ENCODE measurements around the gene ROGDI. TPM values are rescaled to one million over a fixed set of nuclear protein-coding genes. Genes with fewer than 3 reads are reported as not detected.
A peak's percentile ranks its signal among the peaks of the same experiment; 100 is the strongest.

Gene ROGDI
- total and polyA plus RNA-seq, 10 of the 15 experiments (the other 5 are each of a cell fraction or from before 2014, with no cell fraction given) = 0.40 to 23.5 (median 12.3) TPM

- peak; percentile 85 for TF ChIP-seq RELB (IDR thresholded peaks at IDR 0.05; ENCODE audit: low read depth)
- peak; percentile 48; the same call in 1 of the 2 replicates for TF ChIP-seq POLR2AphosphoS2 (IDR thresholded peaks at IDR 0.05; ENCODE audit: low read depth, low read length)
- TF ChIP-seq LARP7 (IDR thresholded peaks at IDR 0.05) = peak; percentile 88
- no peak for TF ChIP-seq JUNB (IDR thresholded peaks at IDR 0.05)
- 0 out of 2 replicates have a peak, but pooled peaks have one; percentile 62 for TF ChIP-seq SIN3A (IDR thresholded peaks at IDR 0.05; ENCODE audit: low read depth, low read length)
- peak; percentile 67 for TF ChIP-seq RUNX3 (IDR thresholded peaks at IDR 0.05; ENCODE audit: low read length)
- no peak for TF ChIP-seq JUND (IDR thresholded peaks at IDR 0.05; ENCODE audit: low read depth, low read length)
- TF ChIP-seq E2F8 (IDR thresholded peaks at IDR 0.05; ENCODE audit: low read depth, partially characterized antibody) = no peak
- TF ChIP-seq MEF2B (IDR thresholded peaks at IDR 0.05; ENCODE audit: partially characterized antibody, poor library complexity, severe bottlenecking) = peak; percentile 94
- TF ChIP-seq CHD2 (IDR thresholded peaks at IDR 0.05; ENCODE audit: borderline replicate concordance, low read depth, low read length) = peak; percentile 79; the same call in 1 of the 2 replicates
- TF ChIP-seq SPI1 (IDR thresholded peaks at IDR 0.05; ENCODE audit: borderline replicate concordance, insufficient read depth, low read depth, low read length) = no peak
- no peak; the same call in 1 of the 2 replicates for TF ChIP-seq MXI1 (IDR thresholded peaks at IDR 0.05; ENCODE audit: low read depth, low read length)
- TF ChIP-seq IRF3 (IDR thresholded peaks at IDR 0.05) = peak; percentile 90
- peak; percentile 86 for TF ChIP-seq ATF7 (IDR thresholded peaks at IDR 0.05; ENCODE audit: low read depth)
- no peak for TF ChIP-seq ZNF384 (IDR thresholded peaks at IDR 0.05; ENCODE audit: borderline replicate concordance, low read depth, low read length)
- no peak; the same call in none of the 2 replicates for TF ChIP-seq GATAD2B (conservative IDR thresholded peaks at IDR 0.05; ENCODE audit: low read depth)
- no peak for TF ChIP-seq KLF5 (IDR thresholded peaks at IDR 0.05; ENCODE audit: partially characterized antibody)
- TF ChIP-seq CBX3 (IDR thresholded peaks at IDR 0.05; ENCODE audit: borderline replicate concordance, low read depth) = no peak
- TF ChIP-seq ASH2L (IDR thresholded peaks at IDR 0.05; ENCODE audit: borderline replicate concordance, low read depth) = 0 out of 2 replicates have a peak, but pooled peaks have one; percentile 56
- peak; percentile 98 for TF ChIP-seq RELA (IDR thresholded peaks at IDR 0.05; ENCODE audit: borderline replicate concordance, partially characterized antibody)
Measured at GRCh38 chr16:4846901-4847773, 44.7 kb upstream of the ROGDI start, which contains the start of the genes GLYR1 and UBN1 (continued).
